Amniotic stem cell (primary cell): ENCODE data around the gene RABAC1.
"Not testable (repeated sequence)": the region's sequence is repeated elsewhere in the genome, so short reads cannot be mapped to it uniquely, and the experiment has no call there.

Source experiments
- DNase-seq: peaks from one replicate; lab custom pipeline; 2025; lab: John Stamatoyannopoulos, UW

Gene RABAC1

DNA sequence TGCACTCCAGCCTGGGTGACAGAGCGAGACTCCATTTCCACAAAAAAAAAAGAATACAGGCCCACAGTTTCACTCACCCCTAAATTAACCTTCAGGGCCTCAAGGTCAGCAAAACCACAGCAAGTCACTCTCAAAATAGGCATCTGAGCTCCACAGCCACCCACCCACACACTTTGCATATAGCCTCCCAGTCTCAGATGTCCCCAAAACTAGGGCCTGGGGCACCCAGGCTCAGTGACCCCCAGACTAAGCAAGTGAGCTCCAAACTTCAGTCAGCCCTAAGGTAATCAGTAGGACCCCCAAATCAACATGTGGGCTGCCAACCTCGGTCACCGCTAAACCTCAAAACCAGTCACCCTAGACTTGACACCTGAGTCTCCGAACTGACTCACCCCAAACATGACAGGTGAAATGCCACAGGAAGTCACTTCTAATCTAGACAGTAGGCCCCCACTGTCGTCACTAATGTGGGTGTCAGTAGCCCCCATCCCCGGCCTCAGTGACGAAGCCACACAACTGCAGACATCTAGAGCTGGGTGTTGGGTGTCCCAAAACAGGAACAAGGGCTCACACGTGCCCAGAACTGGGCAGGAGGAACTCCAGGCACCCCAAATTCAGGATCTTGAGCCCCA lies 13.9 kb downstream of the RABAC1 start:
- no peak for DNase-seq

DNA sequence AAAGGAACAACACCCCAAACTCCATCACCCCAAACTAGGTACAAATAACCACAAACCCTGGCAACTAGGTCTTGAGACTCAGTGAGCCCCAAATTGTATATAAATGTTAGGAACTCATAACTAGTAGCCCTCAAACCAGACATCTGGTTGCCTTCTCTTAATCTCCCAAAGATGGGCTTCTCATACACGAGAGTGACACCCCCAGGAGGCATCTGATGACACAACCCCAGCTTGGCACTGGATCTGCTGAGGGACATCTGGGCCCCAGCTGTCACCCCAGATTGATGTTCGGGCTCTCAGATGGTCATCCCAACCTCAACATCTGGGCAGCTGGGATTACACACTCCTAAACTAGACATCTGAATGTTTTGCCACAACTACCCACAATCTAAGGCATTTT lies 14.8 kb downstream of the RABAC1 start:
- DNase-seq, result no peak

DNA sequence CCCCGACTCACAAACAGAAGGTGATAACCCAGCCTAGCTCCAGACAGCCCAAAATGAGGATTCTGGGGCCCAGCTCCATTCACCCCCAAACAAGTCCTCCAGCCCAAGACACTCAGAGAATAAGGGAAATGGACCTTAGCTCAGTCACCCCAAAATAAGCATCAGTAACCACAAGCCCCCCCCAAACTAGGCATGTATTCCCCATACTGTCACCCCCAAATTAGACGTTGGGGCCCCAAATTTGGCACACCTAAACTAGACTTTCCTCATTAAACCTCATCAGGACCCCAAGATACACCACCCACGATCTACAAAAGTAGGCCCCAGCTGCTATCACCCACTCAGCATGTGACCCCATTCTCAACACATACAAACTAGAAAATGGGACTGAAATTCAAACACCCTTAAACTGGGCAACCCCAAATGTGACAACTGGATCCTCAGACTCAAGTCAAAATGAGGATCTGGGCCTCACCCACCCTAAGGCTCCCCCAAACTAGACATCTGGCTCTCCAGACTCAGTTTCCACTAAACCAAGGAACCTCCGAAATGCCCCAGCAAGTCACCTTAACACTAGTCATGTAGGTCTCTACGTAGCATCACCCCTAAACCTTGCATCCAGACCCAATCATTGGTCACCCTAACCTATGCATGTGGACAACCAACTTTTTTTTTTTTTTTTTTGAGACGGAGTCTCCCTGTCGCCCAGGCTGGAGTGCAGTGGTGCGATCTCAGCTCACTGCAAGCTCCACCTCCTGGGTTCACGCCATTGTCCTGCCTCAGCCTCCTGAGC lies 17.5 kb downstream of the RABAC1 start:
- DNase-seq, result no peak

DNA sequence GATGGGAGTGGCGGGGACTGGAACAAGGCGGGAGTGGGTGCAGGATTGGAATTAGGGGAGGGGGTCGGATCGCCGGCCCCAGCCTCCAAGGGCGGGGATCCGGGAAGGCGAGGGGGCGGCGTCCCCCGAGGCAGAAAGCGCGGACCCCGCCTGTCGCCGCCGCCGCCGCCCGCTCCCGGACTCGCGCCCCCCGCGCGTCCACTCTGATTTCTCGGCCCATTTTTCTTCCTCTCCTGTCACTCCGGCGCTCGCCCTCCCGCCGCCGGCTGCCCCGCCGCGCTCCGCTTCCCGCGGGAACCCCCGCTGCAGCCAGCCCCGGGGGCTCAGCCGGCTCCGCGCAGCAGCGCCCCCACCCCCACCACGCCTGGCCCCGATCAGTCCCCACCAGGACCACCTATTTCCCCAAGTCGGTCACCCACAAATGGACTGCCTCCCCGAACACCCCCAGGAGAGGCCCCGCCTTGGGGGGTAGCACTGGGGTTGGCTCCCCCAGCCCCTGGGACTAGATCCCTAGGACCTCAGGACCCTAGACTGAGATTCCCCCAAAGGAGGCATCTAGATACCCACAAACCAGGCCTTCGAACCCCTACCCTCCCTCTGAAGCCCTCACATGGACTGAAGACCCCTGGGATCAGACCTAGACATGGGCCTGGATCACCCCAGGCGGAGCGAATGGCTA lies 18.3 kb downstream of the RABAC1 start:
- no peak for DNase-seq

DNA sequence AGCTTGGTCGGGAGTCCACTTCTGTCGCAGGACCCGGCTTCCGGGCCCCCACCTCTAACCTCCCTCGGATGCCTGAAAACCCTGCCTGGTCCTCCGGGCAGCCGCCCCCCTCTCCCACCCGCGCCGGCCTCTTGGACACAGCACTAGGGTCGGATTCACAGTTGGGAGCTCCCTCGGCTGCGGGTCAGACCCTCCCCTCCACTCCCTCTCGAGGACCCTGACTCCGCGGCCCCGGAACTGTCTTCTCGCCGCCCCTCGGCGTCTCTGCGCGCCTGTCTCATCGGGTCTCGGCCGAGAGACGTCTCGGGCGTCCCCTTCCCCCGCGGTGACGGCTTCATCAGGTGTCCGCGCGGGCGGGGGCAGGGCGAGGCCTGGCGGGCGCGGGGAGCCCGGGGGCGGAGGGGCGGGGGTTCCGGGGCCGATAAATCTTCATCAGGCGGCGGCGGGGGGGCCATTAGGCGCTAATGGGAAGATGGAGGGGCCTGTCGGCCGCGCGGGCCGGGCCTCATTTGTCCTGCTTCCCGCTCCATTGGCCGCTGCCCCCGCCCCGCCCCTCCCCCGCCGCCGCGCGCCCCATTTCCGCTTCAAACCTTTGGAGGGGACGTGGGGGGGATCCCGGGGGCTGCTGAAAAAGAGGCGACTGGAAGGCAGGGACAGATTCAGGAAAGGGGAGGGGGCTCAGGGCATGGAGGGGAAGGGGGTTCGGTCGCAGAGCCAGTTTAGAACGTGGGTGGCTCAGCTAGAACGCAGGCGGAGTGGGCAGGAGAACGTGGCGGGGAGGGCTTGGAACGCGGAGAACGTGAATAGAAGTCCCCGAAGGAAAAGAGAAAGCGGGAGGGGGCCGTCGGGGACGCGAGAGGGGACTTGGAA lies 19.0 kb downstream of the RABAC1 start:
- DNase-seq, result no peak

DNA sequence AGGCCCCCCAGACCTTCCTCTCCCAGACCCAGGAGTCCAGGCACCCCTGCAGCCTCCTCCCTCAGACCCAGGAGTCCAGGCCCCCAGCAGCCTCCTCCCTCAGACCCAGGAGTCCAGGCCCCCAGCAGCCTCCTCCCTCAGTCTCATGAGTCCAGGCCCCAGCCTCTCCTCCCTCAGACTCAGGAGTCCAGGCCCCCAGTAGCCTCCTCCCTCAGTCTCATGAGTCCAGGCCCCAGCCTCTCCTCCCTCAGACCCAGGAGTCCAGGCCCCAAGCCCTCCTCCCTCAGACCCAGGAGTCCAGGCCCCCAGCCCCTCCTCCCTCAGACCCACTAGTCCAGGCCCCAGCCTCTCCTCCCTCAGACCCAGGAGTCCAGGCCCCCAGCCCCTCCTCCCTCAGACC lies 19.9 kb downstream of the RABAC1 start:
- DNase-seq, result not testable (repeated sequence)

DNA sequence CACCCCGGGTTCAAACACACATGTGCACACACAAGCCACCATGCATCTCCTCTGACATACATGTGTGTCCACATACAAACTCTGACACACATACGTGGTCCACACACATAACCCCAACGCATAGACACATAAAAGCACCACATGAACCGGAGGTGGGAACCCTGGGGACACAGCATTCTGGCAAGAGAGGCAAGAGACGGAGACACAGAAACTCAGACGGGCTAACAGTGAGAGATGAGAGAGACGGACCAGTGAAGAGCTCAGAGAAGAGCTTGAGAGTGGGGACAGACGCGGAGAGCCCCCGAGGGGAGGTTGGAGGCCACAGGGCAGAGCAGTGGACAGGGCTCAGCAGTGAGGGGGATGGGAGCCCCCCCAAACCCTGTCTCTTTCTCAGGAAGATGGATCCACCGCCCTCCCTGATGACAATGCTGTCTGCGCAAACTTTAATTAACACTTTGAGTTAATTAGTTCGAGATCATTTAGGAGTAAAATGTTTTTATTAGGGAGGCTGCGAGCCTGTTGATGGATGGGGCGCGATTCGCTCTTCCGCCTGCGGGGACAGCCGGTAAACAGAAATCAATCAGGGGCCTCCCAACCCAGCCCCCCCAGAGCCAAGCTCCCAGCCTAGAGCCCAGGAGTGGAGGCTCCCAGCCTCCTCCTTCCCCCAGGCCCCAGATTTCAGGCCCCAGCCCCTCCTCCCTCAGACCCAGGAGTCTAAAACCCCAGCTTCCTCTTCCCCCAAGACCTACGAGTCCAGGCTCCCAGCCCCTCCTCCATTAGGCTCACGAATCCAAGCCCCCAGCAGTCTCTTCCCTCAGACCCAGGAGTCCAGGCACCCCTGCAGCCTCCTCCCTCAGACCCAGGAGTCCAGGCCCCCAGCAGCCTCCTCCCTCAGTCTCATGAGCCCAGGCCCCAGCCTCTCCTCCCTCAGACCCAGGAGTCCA lies 21.3 kb downstream of the RABAC1 start:
- no peak for DNase-seq

DNA sequence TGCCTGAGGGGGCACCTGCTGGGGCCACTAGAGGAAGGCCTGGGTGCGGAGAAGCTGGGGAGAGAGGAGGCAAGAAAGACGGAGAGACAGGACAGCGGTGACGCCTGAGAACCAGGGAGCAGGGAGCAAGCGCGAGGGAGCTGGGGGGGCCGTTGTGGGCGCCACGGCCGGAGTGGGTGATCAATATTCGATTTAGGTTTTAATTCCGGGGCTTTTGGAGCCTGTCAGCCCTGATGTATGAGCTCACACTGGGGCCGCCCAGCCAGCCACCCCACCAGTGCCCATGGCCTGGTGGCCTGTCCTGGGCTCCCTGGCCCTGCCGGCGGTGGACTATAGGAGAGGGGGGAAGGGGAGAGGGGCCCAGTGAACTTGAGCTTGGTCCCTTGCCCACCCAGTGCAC lies 22.2 kb downstream of the RABAC1 start:
- DNase-seq, result no peak

DNA sequence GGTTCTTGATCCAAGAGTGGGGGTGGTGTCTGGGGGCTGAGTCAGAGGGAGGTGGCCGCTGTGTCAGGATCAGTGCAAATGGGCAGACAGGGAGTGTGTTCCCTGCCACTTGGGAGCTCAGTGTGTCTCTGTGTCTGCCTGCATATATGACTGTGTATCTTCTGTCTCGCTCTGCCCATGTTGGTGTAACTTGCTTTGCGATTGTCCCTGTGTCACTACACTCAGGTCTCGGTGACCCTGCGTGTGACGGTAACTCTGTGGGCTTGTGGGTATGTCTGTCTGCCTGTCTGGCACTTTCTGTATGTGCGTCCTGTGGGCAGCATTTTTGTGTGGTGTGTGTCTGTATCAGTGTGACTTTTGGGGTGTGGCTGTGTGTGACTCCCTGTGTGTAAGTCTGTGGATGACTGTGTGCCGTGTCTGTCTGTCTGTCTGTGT lies 22.7 kb downstream of the RABAC1 start:
- DNase-seq, result no peak

DNA sequence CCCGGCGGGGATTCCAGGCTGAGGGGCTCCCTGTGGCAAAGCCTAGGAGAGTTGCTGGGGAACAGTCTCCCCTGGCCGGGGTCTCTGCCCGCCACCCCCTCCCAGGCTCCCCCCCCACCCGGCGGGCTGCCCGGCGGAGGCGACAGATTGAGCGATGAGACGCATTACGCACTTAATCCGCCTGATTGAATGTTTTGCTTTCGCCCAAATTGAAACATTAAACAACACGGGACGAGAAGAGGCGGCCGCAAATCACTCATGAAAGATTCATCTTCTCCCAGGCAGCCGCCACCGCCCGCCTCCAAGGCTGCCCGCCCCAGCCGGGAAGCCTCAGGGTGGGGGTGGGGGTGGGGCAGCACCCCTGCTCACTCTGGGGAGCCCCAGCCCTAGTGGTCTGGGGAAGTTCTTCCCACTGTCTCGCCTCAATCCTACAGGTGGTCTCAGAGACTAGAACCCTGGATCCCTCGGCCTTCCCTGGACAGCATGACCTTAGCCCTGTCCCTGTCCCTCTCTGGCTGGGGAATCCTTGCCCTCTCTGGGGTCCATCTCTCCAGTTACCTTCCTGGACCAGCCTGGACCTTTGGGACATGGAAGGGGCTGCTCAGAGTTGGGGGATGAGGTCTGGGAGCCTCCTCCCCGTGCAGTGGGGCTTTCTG lies 23.2 kb downstream of the RABAC1 start:
- DNase-seq, result no peak

DNA sequence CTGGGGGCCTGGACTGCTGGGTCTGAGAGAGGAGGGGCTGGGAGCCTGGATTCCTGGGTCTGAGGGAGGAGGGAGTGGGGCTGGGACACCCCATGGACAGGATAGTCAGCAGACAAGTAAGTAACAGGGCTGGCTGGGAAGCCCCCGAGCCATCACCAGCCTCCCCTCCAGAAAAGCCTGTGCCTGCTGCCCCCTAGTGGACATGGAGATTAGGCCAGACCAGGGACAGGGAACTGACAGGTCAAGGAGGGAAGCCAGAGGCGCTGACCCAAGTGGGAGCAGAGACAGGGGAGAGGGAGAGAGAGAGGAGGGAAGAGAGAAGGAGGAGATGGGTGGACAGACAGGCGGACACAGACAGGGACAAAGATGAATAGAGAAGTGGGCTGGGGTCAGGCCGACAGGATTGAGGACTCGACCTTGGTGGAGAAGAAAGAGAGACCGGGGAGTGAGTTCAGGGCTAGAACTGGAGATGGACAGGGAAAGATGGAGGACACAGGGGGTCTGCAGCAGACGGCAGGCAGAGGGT lies 24.2 kb downstream of the RABAC1 start:
- no peak for DNase-seq

DNA sequence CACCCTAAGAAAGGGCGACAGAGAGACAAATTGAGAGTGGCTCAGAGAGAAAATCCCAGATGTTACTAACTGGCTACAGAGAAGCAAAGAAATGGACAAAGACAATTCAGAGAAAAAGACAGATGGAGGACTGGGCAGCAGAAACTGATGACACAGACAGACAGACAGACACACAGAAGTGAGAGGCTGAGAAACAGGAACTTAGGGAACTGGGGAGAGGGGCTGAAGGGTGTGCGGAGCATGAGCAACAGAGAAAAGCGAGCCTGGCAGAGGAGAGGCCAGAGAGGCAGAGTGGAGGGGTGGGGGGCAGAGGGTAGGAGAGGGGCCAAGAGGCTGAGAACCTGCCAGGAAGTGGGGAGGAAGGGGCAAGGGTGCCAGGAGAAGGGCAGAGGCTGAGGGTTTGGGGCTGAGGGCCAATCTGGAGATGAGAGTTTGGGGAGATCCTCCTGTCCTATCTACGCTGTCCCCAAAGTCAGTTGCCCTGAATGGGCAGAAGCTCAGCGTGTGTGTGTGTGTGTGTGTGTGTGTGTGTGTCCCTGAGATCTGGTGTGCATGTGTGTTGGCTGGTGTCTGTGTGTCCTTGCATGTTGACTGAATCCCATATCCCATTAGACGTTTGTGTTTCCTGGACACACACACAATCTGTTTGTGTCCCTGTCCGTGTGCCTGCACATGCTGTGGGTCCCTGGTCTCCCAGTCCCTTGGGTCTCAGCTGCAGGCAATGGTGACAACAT lies 25.3 kb downstream of the RABAC1 start:
- no peak for DNase-seq

DNA sequence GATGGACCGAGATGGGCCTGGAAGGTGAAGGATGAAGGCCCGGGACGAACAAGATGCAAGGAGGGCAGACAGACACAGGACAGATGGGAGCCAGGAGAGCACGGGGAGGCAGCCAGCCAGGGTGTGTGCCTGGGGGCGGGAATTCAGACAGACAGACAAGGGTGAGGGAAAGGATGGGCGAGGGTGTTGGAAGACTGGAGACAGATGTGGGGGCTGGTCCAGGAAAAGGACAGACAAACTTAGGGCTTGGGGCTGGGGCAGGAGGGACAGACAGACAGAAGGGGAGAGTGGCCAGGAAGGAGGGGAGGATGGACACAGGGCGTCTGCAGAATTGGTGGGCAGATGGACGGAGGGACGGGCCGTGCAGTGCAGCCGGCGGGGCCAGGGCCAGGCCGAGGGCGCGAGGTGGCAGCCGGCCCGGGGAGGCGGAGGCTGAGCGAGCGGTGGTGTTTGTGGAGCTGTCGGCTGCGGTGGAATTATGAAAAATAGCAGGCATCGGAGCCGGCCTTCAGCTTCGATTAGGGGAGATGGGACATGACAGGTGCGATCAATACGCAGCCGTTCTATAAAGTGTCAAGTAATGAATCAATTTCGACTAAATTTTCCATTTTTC lies 26.3 kb downstream of the RABAC1 start:
- DNase-seq, result no peak

DNA sequence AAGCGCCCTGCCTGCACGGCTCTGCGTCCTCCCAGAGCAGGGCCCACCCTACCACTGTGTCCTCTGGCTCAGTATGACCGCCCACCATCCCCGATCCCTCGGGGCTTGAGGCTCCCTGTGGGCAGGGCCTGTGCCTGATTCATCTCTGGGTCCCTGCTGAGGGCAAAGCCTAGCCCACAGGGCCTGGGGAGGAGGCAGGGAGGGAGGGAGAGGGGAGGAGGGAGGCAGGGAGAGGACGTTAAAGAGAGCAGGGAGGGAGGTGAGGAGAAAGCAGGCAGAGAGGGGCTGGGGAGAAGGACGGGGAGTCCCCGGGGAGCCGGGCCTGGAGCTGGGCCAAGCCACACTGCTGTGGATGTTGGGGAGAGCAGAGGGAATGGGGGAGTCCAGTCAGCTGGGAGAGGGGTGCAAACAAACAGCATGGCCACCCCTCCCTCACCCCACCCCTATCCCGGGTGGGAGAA lies 26.8 kb downstream of the RABAC1 start:
- DNase-seq, result no peak

DNA sequence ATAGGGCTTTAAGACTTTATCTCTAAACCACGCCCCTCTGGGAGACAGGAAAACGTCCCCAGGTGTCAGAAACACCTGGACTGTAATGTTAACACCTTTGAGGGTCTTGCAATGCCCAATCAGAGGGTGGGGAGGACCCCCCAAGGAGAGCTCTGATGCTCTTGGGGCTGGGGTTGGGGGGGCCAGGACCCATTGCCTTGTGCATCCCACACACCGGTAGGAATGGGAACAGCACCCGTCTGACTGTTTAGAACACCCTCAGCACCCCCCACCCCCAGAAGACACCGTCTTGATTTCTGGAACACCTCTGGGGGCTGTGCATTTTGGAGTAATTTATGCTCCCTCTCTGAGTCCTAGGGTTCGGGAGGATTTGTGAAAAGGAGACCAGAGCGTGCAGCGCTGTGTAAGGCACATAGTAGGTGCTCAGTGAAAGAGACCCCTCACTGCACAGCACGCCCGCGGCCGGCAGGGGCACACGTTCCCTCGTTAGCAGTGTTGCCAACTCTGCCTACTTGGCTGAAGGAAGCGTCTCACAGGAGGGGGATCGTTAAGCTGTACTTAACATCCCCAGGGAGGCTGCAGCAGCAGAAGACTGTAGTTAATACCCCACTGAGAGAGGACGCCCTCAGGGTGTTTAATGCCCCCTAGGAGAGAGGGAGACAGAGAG lies 28.1 kb downstream of the RABAC1 start:
- DNase-seq, result no peak

DNA sequence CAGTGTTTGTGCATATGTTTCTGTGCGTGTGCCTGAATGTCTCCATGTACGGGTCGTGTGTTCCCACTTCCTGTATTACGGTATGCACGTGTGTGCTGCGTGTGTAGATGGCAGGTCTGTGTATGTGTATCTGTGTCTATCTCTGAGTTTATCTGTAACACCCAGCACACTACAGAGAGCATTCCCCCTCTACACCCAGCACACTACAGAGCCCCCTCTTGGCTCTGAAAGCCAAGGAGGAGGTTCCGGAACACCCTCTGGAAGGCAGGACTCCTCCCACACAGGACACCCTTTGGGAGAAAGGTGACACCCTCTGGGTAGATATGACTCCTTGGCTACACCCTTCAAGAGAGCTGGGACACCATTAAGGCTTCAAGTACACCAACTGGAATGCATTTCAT lies 28.8 kb downstream of the RABAC1 start:
- no peak for DNase-seq

DNA sequence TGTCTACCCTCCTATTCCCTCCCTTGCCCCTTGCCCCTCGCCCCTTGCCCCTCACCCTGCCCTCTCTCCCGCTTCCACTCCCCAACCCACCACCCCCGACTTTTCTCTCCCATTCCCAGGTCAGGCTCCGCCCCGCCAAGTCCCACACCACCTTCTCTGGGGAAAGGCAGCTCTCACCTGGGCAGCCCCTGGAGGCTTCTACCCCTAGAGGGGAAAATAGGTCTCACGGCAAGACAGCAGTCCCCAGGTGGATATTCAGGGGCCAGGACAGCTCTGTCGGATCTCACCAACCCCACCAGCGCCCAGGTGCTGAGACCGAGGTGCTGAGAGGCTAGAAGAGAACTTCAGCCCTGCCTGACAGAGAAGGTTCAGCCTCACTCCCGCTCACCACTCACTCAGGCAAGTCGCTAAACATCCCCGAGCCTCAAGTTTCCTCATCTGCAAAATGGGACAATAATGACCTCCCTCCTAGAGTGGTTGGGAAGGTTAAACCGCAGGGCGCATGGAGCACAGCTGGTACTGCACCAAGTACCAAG lies 29.5 kb downstream of the RABAC1 start:
- no peak for DNase-seq
